SJCRH30 (cell line): ENCODE measurements around the gene ZNF132. TPM values are rescaled to one million over a fixed set of nuclear protein-coding genes. Genes with fewer than 3 reads are reported as not detected.
"Not testable (repeated sequence)": the region's sequence is repeated elsewhere in the genome, so short reads cannot be mapped to it uniquely, and the experiment has no call there.

ENCODE experiments used
- DNase-seq, 2 experiments: peaks; one replicate each; pipeline ENCODE4 v3.0.0-alpha.2; 2015 to 2020
- H3K27ac ChIP-seq: fragments of 250-450 bp; sonication (Bioruptor Pico); 2 replicates; pipeline ENCODE4 v1.5.1; 2020; ENCODE audit warnings: mild to moderate bottlenecking, moderate library complexity
- H3K27me3 ChIP-seq: fragments of 250-450 bp; sonication (Bioruptor Pico); 2 replicates; pipeline ENCODE4 v1.5.1; 2020; ENCODE audit warnings: mild to moderate bottlenecking, moderate library complexity
- H3K36me3 ChIP-seq: fragments of 250-450 bp; sonication (Bioruptor Pico); 2 replicates; pipeline ENCODE4 v1.5.1; 2020; ENCODE audit warnings: mild to moderate bottlenecking, moderate library complexity
- H3K4me1 ChIP-seq: fragments of 250-450 bp; sonication (Bioruptor Pico); 2 replicates; pipeline ENCODE4 v1.5.1; 2020; ENCODE audit warnings: mild to moderate bottlenecking, moderate library complexity
- H3K4me3 ChIP-seq: fragments of 250-450 bp; sonication (Bioruptor Pico); 2 replicates; pipeline ENCODE4 v1.5.1; 2020; ENCODE audit warnings: mild to moderate bottlenecking, moderate library complexity
- H3K9me3 ChIP-seq: fragments of 250-450 bp; sonication (Bioruptor Pico); replicated peaks from 2 replicates; pipeline ENCODE4 v1.5.1; 2020; ENCODE audit warnings: mild to moderate bottlenecking, moderate library complexity
- total RNA-seq: library from RNA; depleted of rRNA; stranded (reverse); fragments of >200 nt; shearing (Covaris generic); gene quantifications from 2 replicates; pipeline ENCODE4 v1.2.3, GENCODE V29; 2014

Gene ZNF132
- total RNA-seq, 1 experiment from 2014 or later: not detected

DNA sequence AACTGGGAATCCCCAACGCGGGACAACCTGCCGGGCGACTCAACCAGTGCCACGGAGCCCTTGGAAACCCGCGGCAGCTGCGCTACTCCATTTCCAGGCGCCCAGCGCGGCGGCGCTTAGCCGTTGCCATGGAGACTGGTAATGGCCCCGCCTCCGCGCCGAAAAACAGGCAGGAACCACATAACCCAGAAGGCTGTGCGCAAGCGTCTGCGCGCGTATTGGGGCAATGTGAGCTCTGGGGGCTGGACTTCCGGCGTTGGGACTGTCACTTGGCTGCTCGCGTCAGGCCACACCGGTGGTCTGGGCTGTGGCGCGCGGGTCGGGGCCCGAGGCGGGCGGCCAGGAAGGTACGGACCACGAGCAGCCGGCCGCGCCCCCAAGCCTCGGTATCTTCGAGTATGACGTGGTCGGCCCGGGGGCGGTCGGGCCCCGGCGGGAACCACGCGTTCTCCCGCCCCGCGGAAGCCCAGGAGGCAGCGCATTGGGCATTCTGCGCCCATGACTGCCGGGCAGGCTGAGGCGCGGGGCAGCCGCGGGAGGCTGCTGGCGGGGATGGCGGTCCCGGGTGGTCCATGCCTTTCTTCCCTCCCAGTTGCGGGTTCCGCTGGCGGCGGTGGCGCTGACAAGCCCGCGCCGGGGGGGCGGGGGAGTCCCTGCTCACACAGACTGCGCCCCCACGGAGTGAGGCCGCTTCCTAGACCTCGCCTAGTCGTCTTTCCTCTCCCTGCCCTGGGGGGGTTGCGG lies 11.6 kb upstream of the ZNF132 start, which contains the start of gene ZNF324B:
ZNF324B (plus strand) TSS at position 265 of the 744 bp plus-strand sequence. CDS start 2,080 bp downstream, outside the sequence.
- peaks cover 3% of the 10 kb centered on the region; the same call in 1 of the 2 replicates for H3K36me3 ChIP-seq
- no peaks in the 10 kb centered on the region for H3K27me3 ChIP-seq
- peaks cover 9% of the 10 kb centered on the region for H3K9me3 ChIP-seq
- peak within 1 kb of the TSS; percentile 91 for H3K4me3 ChIP-seq
- peak within 1 kb of the TSS; percentile 24; the same call in 1 of the 2 replicates for H3K27ac ChIP-seq
- peak; percentile 97 to 98 for DNase-seq
- no peaks in the 10 kb centered on the region for H3K4me1 ChIP-seq

DNA sequence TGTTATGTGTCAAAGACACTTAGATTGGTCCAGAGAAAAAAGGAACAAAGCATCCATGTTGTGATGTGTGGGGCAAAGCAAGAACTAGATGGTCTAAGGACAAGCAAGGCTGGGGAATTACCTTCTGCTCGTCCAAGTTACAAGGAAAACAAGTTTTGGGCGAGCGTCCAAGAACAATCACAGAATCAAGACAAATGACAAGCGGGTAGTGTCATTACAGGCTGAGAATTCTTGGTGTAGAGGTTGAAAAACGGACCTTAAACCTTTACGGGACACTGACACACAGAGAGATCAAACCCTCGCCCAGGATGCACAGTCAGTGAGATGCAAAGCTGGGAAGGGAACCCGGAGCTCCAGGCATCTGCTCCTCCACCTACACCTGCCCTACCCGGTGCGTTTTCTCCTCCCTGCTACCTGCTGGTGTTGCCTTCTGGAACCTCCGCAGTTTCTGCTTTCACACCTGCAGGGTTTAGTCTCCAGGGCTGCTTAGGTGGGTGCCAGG lies 11.0 kb upstream of the ZNF132 start:
- no peaks in the 10 kb centered on the region for H3K27me3 ChIP-seq
- no peak for DNase-seq
- no peak overlapping the region for H3K27ac ChIP-seq
- H3K36me3 ChIP-seq: no peaks in the 10 kb centered on the region
- no peaks in the 10 kb centered on the region for H3K4me1 ChIP-seq
- H3K4me3 ChIP-seq: peak overlapping the region; percentile 91
- peaks cover 9% of the 10 kb centered on the region for H3K9me3 ChIP-seq

DNA sequence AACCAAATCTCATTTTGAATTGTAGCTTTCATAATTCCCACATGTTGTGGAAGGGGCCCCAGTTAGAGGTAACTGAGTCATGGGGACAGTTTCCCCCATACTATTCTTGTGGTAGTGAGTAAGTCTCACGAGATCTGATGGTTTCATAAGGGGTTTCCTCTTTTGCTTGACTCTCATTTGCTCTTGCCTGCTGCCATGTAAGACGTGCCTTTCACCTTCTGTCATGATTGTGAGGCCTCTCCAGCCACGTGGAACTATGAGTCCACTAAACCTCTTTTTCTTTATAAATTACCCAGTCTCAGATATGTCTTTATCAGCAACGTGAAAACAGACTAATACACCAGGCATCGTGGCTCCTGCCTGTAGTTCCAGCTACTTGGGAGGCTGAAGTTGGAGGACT lies 10.0 kb upstream of the ZNF132 start:
- not testable (repeated sequence) for DNase-seq, H3K36me3 ChIP-seq, H3K27me3 ChIP-seq, H3K9me3 ChIP-seq, H3K27ac ChIP-seq, H3K4me3 ChIP-seq, H3K4me1 ChIP-seq

DNA sequence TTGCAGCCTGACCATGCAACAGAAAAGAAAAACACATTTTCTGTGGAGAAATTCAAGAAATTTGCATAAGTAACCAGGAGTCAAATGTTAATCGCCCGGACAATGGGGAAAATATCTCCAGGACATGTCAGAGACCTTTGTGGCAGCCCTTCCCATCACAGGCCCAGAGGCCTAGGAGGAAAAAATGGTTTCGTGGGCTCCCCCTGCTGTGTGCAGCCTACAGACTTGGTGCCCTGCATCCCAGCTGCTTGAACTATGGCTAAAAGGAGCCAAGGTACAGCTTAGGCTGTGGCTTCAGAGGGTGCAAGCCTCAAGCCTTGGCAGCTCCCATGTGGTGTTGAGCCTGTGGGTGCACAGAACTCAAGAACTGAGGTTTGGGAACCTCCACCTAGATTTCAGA lies 8.9 kb upstream of the ZNF132 start:
- H3K9me3 ChIP-seq, H3K27me3 ChIP-seq, H3K4me3 ChIP-seq, H3K4me1 ChIP-seq, H3K36me3 ChIP-seq, DNase-seq, H3K27ac ChIP-seq: not testable (repeated sequence)

DNA sequence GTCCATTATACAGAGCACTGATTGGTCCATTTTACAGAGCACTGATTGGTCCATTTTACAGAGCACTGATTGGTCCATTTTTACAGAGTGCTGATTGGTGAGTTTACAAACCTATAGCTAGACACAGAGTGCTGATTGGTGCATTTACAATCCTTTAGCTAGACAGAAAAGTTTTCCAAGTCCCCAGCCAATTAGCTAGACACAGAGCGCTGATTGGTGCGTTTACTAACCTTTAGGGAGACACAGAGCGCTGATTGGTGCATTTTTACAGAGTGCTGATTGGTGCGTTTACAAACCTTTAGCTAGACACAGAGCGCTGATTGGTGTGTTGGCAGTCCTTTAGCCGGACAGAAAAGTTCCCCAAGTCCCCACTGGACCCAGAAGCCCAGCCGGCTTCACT lies 3.0 kb upstream of the ZNF132 start:
- not testable (repeated sequence) for H3K36me3 ChIP-seq, H3K4me1 ChIP-seq, H3K4me3 ChIP-seq, H3K27me3 ChIP-seq, H3K27ac ChIP-seq, DNase-seq, H3K9me3 ChIP-seq

DNA sequence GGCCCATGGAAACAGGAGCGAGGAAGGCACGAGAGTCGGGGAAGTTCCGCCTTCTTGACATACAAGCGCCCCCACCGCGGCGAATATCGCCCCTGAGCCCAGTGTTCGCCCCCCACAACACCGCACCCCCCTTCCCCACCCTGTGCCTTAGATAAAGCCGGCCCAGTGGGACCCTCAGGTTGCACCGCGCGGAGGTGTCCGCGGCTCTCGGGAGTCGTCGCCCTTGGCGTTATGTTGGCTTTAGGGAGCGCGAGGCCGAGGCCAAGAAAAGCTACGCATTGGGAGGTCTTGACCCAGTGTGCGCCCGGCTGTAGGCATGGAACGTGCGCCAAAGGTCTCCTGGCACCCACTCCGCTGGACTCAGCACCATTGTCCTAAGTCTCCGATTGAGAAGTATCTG lies 603 bp upstream of the ZNF132 start:
- Histone ChIP-seq H3K27me3 (no peaks in the 10 kb centered on the region), H3K4me1 (no peaks in the 10 kb centered on the region), H3K27ac (no peak overlapping the region), H3K9me3 (no peaks in the 10 kb centered on the region), H3K36me3 (no peaks in the 10 kb centered on the region), H3K4me3 (no peak overlapping the region)
- no peak for DNase-seq

DNA sequence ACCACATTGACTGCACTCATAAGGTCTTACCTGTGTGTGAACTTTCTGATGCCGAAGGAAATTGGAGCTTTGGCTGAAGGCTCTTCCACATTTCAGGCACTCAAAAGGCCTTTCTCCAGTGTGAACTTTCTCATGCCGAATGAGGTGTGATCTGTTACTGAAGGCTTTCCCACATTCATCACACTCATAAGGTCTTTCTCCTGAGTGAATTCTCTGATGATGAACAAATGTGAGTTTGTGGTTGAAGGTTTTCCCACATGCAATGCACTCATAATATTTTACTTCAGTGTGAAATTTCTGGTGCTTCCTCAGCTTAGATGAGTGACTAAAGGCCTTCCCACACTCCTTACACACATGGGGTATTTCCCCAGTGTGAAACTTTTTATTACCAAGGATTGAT lies 5.7 kb downstream of the ZNF132 start:
- H3K9me3 ChIP-seq: 0 out of 2 replicates have a peak, but pooled peaks cover 9% of the 10 kb centered on the region
- H3K36me3 ChIP-seq: no peaks in the 10 kb centered on the region
- DNase-seq: no peak

DNA sequence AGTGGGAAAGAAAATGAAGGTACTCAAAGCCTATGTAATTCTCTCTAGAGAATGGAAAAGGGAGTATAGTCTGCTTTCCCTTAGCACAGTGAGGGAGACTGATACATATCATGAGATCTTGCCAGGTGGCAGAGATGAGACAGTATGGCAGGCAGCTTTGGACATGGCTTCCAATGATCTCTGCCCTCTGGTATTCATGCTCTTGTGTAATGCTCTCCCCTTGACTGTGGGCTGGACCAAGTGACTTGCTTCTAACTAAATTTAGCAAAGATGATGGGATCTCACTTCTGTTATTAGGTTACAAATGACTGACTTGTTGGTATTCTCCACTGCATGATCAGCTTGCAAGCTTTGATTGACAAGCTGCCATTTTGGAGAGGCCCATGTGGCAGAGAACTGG lies 10.2 kb downstream of the ZNF132 start:
- H3K4me1 ChIP-seq: no peaks in the 10 kb centered on the region
- 0 out of 2 replicates have a peak, but pooled peaks cover 9% of the 10 kb centered on the region for H3K9me3 ChIP-seq
- H3K4me3 ChIP-seq: no peak overlapping the region
- no peak overlapping the region for H3K27ac ChIP-seq
- no peaks in the 10 kb centered on the region for H3K27me3 ChIP-seq
- no peaks in the 10 kb centered on the region for H3K36me3 ChIP-seq
- no peak for DNase-seq

More for the DNA sequence above, 5.7 kb downstream of the ZNF132 start:
- H3K4me1 ChIP-seq: no peaks in the 10 kb centered on the region
- no peak overlapping the region for H3K4me3 ChIP-seq
- no peaks in the 10 kb centered on the region for H3K27me3 ChIP-seq
- no peak overlapping the region for H3K27ac ChIP-seq

DNA sequence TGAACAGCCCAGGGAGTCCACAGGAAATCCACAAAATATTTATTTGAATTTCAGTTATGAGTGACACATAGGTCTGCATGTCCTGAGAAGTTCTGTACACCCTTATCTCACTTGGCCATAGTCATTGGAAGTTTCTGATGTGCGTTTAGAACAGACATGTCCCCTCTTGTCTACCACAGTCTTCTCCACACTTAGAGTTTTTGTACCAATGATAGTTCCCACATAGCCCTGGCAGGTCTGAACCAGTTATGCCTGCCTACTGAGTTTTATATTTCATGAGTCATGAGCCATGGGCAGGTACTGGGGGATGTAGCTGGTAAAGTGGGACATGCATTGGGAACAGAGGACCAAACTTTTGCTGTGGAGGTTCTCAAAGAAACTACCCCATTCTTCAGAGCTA lies 11.3 kb downstream of the ZNF132 start:
- no peaks in the 10 kb centered on the region for H3K27me3 ChIP-seq
- H3K9me3 ChIP-seq: 0 out of 2 replicates have a peak, but pooled peaks cover 4% of the 10 kb centered on the region
- no peak for DNase-seq
- no peaks in the 10 kb centered on the region for H3K4me1 ChIP-seq
- H3K4me3 ChIP-seq: no peak overlapping the region
- no peak overlapping the region for H3K27ac ChIP-seq
- no peaks in the 10 kb centered on the region; the same call in 1 of the 2 replicates for H3K36me3 ChIP-seq

DNA sequence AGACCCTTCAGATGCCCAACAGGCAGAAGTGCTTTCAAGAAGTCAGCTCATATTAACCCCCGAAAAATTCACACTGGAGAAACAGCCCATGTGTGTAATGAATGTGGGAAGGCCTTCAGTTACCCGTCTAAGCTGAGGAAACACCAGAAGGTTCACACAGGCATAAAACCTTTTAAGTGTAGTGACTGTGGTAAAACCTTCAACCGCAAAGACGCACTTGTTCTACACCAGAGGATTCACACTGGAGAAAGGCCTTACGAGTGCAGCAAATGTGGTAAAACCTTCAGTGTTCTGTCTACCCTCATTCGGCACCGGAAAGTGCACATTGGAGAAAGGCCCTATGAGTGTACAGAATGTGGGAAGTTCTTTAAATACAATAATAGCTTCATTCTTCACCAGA lies 22.9 kb downstream of the ZNF132 start:
- Histone ChIP-seq H3K4me1 (no peaks in the 10 kb centered on the region), H3K4me3 (no peak overlapping the region), H3K27me3 (no peaks in the 10 kb centered on the region)

DNA sequence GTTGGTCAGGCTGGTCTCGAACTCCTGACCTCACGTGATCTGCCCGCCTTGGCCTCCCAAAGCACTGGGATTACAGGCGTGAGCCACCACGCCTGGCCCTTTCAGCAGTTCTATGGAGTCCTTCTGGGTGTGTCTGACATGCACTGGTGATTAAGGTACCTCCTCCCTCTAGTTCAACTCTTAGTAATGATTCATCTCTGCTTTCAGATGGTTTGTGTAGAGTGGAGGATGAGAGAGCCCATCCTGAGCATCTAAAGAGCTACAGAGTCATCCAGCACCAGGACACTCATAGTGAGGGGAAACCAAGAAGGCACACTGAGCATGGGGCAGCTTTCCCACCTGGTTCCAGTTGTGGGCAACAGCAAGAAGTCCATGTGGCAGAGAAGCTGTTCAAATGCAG lies 23.3 kb downstream of the ZNF132 start:
- Histone ChIP-seq H3K36me3 (peaks cover 45% of the 10 kb centered on the region), H3K27me3 (no peaks in the 10 kb centered on the region), H3K27ac (no peak overlapping the region), H3K4me3 (no peak overlapping the region), H3K9me3 (no peaks in the 10 kb centered on the region), H3K4me1 (no peaks in the 10 kb centered on the region)
- no peak for DNase-seq

More for the DNA sequence above, 22.9 kb downstream of the ZNF132 start:
- Histone ChIP-seq H3K9me3 (no peaks in the 10 kb centered on the region), H3K27ac (no peak overlapping the region), H3K36me3 (peaks cover 47% of the 10 kb centered on the region)
- DNase-seq: no peak

DNA sequence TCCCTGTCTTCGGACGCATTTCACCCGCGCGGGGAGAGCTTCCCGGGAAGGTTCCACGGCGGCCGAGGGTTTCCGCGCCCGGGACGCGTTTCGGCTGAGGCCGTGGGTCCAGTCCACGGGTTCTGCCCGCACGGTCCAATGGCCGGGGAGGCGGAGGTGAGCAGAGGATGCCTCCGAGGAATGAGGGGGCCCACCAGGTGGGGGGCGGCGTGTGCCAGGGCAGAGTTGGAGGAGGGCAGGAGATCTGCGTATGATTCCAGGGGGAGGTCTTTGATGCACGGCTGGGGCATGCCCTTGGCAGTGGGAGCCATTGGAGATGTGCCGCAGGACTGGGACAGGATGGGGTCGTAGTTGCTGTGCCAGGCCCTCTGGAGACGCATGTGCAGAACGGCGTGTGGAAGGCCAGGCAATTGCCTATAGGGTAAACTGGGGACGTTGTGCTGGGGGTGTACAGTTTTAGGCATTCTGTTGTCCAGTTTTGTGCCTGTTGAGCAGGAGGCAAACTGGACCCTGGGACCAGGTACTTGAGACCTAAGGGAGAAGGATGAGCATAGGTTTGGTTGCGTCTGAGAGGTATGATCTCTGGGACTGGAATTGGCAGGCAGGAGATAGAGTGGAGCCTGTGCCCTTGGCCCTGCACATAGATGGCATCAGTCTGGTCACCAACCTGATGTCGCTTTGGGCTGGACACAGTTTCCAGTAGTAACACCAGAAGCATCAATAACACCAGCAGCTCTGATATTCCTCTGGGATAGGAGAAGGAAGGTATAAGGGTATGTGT lies 30.8 kb downstream of the ZNF132 start:
- Histone ChIP-seq H3K9me3 (no peaks in the 10 kb centered on the region), H3K4me3 (peak overlapping the region; percentile 75), H3K27me3 (no peaks in the 10 kb centered on the region), H3K4me1 (no peaks in the 10 kb centered on the region), H3K27ac (peak overlapping the region; percentile 32), H3K36me3 (no peaks in the 10 kb centered on the region; the same call in 1 of the 2 replicates)
- peak; percentile 58 to 60 for DNase-seq

DNA sequence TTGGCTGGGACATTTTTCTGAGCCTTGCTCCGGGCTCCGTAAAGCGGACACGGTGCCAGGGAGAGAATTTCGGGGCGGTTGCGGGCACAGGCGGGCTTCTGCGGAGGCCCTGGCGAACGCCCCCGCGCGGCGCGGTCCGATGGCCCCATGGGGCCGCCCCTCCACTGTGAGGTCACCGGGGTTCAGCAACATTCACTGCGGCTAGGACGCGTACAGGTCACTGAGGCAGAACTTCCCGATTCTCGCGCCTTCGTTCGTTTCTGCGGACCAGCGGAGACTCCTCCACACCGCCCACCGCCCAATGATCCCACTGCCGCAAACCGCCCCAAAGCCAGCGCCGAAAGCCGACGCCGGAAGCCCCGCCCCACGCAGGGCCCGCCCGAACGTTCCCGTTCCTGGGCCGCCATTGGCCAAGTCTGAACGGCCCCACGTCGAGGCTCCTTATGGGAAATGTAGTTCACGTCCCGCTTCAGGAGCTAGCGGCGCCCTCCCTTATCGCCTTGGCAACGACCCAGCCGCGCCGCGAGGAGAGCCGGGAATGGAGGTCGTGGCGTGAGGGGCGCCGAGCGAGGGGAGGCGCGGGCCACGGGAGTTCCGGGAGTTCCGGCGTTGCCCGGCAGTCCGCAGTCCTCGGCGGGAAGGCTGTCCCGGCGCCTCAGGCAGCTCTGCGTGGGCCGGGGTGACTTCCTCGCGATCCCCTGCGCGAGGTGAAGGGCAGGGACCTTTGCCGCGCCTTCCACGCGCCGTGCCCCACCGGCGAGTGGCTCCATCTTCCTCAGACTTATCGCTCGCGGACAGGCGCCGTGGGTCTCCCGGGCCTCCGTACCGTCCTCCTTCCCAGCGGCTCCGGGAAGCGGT lies 31.6 kb downstream of the ZNF132 start, which contains the start of gene ZNF584:
ZNF584 (plus strand) TSS at position 498 of the 858 bp plus-strand sequence. CDS start 499 bp downstream, outside the sequence.
- H3K36me3 ChIP-seq: no peaks in the 10 kb centered on the region; the same call in 1 of the 2 replicates
- no peaks in the 10 kb centered on the region for H3K9me3 ChIP-seq

DNA sequence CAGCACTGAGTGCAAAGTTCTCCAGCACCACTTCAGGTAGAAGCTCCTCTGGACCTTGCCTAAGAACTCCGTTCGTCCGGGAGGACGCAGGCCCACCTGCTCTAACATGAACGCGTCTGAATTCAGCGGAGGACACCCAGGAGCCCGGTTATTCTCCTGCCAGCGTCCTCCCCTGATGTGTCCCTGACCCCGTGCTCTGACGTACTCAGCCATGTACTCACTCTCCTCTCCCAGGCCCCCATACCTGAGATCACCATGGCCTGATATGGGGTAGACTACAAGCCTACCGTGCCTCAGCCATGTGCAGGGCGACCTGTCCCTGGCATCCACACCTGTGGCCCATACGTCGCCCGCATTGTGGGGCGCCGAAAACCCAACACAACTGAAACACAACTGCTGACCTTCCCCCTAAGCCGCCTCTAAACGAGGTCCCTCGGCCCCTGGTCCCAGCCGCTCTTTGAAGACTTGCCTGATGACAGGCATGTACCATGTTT lies 32.2 kb downstream of the ZNF132 start:
- Histone ChIP-seq H3K4me3 (peak overlapping the region; percentile 75), H3K9me3 (no peaks in the 10 kb centered on the region), H3K36me3 (no peaks in the 10 kb centered on the region; the same call in 1 of the 2 replicates), H3K27me3 (no peaks in the 10 kb centered on the region), H3K4me1 (no peaks in the 10 kb centered on the region), H3K27ac (peak overlapping the region; percentile 32)
- no peak for DNase-seq

More for the DNA sequence above, 31.6 kb downstream of the ZNF132 start, which contains the start of gene ZNF584:
- Histone ChIP-seq H3K27ac (peak within 1 kb of the TSS; percentile 32), H3K4me3 (peak within 1 kb of the TSS; percentile 75), H3K27me3 (no peaks in the 10 kb centered on the region), H3K4me1 (no peaks in the 10 kb centered on the region)
- DNase-seq: peak; percentile 96 to 97
